ENCODE results near the gene SH3PXD2A.
A peak's percentile ranks its signal among the peaks of the same experiment; 100 is the strongest.
"Not testable (repeated sequence)": the region's sequence is repeated elsewhere in the genome, so short reads cannot be mapped to it uniquely, and the experiment has no call there.

SH3PXD2A gene

DNA sequence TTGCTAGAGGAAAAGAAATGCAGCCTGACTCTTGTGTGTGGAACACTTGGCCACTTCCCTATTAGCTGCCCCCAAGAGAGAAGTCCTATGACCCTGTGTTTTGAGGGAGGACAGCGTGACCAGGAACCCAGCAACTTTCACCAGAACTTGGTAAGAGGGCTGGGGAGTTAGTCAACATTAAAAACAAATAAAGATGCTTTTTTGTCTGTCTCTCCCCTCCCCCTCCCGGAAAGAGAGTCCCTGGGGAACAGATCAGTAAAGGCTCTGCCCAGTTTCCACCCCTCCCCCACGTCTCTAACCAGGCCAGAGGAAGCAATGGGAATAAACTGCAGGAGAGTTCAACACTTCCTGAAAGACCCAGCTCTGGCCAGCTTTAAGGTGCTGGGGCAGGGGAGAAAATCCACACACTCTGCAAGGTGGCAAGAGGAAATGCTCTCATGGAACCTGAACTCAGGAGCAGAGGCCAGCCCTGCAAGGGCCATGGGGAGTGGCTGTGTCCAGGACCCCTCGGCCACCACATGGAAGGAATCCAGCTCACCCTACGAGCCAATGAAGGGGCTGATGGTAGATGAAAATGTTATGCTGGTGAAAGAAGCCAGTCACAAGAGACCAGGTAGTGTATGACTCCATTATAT lies 21.5 kb downstream of the SH3PXD2A start:
- DNase-seq: peak; percentile 30

DNA sequence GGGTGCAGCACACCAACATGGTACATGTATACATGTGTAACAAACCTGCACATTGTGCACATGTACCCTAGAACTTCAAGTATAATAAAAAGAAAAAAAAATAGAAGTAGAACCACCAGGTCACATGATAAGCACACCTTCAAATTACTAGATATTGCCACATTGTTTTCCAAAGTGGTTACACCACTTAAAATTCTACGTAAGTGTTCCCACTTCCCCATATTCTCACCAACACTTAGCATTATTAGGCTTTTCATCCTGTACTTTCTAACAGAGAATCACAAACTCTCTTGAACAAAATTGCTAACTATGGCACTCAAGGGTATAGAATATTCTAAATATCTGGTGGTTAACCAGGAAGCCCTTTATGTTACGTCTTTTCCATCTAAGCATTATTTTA lies 22.6 kb downstream of the SH3PXD2A start:
- DNase-seq: no peak

DNA sequence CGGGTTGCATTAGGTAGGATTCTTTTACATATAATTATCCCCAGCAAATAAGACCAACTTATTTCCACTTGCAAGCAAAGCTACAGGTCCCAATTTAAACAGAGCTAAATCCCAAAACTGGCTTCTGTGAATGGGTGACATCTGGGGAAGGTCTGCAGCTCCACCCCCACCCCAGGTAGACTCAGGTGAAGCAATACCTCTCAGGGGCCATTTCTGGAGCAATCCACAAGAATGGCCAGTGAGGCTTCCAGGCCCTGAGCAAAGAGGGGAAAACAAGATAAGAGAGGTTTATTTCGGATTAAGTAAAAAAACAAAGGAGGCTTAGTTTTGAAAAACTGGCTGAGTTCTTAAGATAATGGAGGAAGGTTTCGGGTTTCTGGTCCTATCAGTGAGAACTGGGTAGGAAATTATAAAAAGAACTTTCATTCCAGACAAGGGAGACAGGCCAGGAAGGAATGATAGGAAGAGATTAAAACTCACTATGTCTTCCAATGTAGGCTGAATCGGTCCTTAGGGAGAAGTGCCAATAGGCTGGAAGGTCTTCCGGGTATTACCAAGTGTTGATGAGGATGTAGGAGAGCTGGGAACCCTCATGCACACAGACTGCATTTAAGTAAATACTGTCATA lies 25.4 kb downstream of the SH3PXD2A start:
- DNase-seq: no peak

DNA sequence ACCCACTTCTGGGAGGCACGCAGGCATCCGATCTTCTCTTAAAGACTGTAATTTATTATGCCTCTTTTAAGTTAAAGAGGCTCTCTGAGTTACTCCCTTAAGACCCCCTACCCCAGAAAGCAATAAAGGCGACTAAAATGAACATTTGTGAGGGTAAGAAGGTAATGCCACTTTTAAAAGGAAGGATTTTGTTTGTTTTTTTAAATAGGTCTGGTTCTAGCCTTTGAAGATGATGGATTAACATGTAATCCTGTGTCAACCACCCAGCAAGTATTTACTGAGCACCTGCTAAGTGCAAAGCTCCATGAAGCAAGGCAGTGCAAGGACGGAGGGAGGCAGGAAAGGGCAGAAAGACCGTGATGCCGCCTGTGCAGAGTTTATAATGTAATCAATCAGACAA lies 26.1 kb downstream of the SH3PXD2A start:
- no peak for DNase-seq

DNA sequence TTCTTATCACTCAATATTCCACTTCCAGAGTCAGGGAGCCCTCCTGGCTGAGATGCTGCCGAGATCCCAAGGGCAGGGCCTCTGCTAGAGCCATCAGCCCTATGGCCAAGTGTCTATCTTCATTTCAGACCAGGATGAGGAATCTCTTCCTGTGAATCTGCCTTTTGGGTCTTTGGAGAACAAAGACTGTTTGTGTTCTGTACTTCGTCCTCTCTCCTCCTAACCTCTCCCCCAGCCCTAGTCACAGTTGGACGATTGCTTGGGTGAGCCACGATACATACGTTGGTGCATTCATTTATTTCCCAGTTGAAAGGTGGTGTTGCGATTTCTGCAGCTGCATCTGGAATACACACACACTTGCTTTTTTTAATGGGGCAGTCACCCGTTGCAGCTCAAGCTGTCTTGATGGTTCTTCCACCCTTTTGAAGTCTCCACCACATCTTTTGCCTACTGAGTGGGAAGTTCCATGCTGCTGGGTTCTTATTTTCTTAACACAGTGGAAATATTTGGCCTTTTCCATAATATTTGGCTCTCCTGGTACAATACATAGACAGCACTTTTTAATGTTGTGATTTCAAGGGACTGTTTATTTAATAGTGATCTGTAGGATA lies 26.7 kb downstream of the SH3PXD2A start:
- DNase-seq: no peak

DNA sequence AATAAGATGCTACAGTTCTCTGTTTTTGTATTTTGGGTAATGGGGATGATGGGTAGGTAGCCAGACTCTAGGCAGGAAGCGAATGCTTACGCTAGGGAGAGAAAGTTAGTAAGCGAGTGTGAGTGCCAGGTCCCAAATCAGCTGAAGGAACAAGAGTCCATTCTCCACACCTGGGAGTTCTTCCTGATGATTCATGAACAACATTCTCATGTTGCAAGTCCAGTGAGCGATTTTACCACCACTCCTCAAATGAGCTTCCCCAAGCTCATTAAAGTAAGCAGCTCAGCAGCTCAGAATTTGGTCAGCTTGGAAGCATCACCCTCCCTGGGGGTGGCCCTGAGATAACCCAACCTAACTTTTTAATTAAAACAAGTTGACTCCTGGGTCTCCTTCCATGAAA lies 27.3 kb downstream of the SH3PXD2A start:
- no peak for DNase-seq

- no peak for DNase-seq
Observed at GRCh38 chr10:103826885-103827284, 28.5 kb downstream of the SH3PXD2A start.

DNA sequence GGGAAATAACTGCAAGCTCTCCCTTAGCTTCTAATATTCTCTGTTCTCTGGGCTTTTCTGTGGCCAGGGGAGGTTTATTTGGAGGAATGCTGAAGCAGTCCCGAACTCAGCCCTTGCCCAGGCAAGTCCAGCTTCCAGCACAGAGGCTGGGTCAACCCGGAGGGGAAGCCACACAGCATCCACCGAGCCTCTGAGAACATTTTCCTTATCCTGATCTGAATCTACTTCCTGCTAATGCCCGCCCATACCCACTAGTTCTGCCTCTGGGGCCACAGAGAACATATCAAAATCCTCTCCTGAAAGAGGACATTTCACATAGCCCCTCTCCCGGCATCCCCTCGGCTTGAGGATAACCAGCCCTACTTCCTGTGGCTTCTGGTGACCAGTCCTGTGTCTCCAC lies 31.1 kb downstream of the SH3PXD2A start:
- DNase-seq: no peak

DNA sequence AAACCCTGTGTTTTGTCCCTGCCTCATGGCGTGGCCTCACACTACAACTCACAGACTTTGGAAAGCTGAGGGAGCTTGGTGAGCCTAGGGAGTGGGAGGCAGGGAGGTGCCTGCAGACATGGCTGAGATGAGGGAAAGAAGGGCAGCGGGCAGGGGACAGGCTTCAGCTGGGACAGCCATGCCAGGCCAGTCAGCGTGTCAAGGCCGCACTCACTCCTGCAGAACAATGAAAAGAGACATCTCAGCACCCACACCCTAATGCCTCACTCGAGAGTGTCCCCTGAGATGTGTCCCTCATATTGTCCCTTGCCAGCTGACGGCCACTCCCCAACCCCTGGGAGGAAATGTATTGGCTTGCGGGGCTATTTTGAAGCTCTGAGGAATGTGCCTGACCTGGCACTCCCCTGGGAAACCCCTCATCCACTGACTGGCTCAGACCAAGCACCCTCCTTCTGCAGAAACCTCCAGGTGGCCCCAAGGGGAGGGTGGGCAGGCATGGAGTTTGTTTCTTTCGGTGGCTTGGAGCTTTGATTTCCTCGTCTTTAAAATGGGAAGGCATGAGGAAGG lies 31.6 kb downstream of the SH3PXD2A start:
- no peak for DNase-seq

- no peak for DNase-seq
Observed at GRCh38 chr10:103822800-103823199, 32.6 kb downstream of the SH3PXD2A start.

DNA sequence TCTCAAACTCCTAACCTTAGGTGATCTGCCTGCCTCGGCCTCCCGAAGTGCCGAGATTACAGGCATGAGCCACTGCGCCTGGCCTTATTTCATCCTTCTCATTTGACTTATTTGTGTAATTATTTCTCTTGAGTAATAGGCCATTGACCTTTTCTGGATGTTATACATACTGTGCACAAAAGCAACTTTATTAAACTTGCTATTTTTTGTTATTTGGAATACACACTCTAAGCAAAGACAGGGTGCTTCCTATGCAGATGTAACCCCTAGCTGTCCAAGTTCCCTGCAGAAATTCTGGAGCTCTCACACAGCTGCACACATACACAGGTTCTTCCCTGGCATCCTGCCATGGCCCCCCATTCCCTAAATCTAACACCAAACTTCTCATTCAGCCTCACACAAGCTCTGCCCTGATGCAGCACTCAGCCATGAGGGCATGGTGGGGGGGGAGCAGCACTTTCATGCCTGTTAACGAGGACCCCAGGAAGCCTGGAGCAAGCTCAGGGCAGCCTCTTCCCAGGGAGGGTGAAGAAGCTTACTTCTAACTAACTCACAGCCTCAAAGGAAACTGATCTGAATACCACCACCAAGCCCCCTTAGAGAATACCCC lies 33.2 kb downstream of the SH3PXD2A start:
- no peak for DNase-seq

DNA sequence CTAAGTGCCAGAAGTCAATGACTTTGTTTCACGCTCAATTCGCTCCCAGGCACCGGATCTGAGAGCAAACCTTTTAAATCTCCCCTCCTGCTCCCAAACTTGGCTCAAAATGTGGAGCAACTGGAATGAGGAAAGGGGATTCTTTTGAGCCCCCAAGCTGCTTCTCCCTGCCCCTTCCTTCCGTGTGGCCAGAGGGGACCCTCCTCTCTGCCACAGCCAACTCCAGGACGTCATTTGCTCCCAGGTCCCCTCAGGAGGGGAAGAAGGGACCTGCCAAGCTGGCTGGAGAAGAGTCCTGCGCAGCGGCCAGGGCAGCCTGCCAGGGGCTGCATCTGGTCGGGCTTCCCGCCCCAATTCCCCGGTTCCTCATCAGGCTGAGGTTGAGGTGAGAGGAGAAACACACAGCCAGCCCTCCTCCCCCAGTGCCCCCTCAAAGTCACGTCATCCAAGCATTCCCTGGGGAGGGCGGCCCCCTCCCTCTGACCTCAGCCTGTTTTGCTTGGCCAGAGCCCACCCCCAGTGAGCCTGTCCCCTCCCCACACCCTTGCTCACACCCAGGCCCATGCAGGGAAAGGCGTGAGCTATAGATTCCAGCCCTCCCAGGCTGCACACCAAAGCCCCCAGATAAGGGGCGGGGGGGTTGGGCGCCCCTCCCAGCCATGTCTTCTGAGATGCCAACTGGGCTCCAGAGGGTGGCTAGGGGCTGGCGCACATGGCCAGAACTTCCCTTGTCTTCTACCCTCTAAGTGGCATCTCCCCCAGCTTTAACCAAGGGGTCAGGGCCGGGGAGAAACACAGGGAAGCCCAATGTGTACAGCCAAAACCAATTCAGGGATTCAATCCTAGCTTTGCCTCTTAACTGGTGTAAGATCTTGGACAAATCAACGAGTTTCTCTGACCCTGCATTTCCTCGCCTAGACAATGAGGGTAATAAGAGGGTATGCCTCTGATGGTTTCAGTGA lies 35.0 kb downstream of the SH3PXD2A start:
- no peak for DNase-seq

DNA sequence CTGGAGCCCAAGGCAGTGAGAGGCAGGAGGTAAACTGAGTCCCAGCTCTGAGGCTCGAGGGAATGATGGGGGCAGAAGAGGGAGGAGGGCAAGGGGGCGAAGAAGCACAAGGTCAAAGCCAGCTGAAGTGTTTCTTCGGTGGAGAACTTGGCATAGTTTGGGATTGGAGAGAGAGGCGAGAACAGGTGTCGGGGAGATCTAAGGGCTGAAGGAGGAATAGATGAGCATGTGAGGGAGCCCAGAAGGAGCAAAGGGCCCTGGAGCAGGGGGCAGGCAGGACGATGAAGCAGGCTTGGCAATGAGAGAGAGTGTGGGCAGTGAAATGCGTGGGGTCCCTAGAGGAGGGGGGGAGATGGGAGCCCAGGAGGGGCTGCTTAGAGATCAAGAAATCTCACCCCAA lies 35.9 kb downstream of the SH3PXD2A start:
- DNase-seq: no peak

GRCh38 chr10:103818765-103819374 lies 36.5 kb downstream of the SH3PXD2A start:
- no peak for DNase-seq

DNA sequence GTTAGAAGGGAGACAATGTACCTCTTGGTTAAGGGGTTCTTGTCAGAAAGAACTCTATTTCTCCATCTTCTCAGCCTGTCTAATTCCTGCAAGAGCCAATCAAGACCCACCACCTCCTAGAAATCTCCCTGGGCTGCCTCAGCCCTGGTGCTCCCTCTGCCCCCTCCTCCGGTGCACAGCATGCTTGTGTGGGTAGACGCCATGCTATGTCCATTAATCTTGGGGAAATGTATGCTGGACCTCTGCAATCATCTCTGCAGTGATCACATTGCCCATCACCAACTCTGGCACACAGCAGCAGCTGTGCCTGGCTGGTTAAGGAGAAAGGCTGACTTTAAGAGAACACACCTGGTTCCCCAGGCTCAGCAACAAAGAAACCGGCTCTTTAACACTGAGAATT lies 37.3 kb downstream of the SH3PXD2A start:
- DNase-seq: no peak

GRCh38 chr10:103816431-103816830 lies 38.9 kb downstream of the SH3PXD2A start:
- no peak for DNase-seq

GRCh38 chr10:103814626-103815370 lies 40.6 kb downstream of the SH3PXD2A start:
- no peak for DNase-seq

GRCh38 chr10:103814105-103814504 lies 41.3 kb downstream of the SH3PXD2A start:
- no peak for DNase-seq

- DNase-seq: not testable (repeated sequence)
Observed at GRCh38 chr10:103813312-103813711, 42.1 kb downstream of the SH3PXD2A start.

- DNase-seq: no peak
Observed at GRCh38 chr10:103812432-103812831, 42.9 kb downstream of the SH3PXD2A start.

DNA sequence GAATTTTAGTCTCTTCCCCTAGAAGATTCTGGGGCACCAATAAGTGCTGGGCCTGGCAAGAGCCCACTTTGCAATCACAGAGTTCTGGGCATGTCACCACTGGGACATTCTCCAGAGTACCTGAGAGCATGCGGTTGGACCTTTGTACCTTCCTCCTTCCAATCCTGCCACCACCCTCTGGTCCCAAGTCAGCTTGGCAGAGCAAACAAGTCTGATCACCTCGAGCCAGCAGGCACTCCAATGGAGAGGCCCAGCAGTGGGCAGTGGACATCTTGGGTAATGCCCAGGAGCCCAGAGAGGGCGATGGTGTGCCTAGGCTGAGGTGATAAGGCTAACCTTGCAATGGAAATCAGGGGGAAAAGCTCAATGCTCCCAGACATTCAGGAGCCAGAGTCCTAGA lies 43.4 kb downstream of the SH3PXD2A start:
- DNase-seq: no peak

Data from T1000 (cell line).